ENCODE results near the gene IGSF9B.

- no peak for TF ChIP-seq ISL1 (CRISPR knock-in tag; IDR thresholded peaks at IDR 0.05)
- no peak for TF ChIP-seq TOX (CRISPR knock-in tag; IDR thresholded peaks at IDR 0.05; ENCODE audit: borderline replicate concordance)
- no peak for TF ChIP-seq OSR1 (CRISPR knock-in tag; IDR thresholded peaks at IDR 0.05)
- no peak for TF ChIP-seq GLIS3 (CRISPR knock-in tag; IDR thresholded peaks at IDR 0.05)
- TF ChIP-seq ZFP30 (CRISPR knock-in tag; IDR thresholded peaks at IDR 0.05): no peak
- TF ChIP-seq BACH2 (CRISPR knock-in tag; IDR thresholded peaks at IDR 0.05; ENCODE audit: borderline replicate concordance): no peak
- TF ChIP-seq ZNF70 (CRISPR knock-in tag; IDR thresholded peaks at IDR 0.05): no peak
- no peak for TF ChIP-seq ARNTL (CRISPR knock-in tag; IDR thresholded peaks at IDR 0.05; ENCODE audit: borderline replicate concordance, low read depth)
These were observed 50.0 kb downstream of the IGSF9B start for GRCh38 chr11:133906746-133907145.
